ENCODE results near the gene PCSK4. TPM values are rescaled to one million over a fixed set of nuclear protein-coding genes. Genes with fewer than 3 reads are reported as not detected.

Gene PCSK4
- total RNA-seq, 1 donor from 2014 or later: 7.4 TPM

DNA sequence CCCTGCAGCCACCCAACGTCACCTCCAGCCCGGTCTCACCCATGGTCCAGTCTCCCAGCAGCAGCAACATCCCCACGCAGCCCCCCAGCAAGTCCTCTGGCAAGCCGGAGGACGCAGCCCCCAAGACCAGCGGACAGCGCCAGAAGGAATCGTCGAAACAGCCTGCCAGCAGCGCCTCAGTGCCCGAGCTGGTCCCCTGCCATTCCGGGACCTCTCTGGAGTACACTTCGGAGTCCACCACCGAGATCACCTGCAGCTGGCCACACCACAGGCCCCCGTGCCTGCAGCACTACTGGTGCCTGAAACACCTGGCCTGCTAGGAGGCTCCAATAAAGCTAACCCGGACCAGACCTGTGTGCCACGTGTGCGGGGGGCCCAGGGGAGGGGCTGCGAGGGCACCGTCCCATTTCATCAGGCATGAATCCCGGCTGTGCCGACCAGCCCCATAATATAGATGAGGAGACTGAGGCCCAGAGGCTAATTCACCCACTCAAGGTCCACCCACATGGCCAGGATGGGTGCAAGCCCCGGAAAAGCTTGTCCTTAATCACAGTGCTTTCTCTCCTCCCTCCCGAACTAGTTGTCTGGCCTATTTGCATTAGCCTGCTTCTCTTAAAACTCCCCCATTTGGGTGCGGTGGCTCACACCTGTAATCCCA is 7.6 kb upstream of the PCSK4 start:
- Histone ChIP-seq H3K27ac (no peak overlapping the region), H3K36me3 (no peaks in the 10 kb centered on the region), H3K4me1 (no peaks in the 10 kb centered on the region), H3K4me3 (no peak overlapping the region), H3K9me3 (no peaks in the 10 kb centered on the region), H3K27me3 (ENCODE audit: low read depth) (peaks cover 27% of the 10 kb centered on the region)
- ATAC-seq: no peak
- TF ChIP-seq, protein P1, sequence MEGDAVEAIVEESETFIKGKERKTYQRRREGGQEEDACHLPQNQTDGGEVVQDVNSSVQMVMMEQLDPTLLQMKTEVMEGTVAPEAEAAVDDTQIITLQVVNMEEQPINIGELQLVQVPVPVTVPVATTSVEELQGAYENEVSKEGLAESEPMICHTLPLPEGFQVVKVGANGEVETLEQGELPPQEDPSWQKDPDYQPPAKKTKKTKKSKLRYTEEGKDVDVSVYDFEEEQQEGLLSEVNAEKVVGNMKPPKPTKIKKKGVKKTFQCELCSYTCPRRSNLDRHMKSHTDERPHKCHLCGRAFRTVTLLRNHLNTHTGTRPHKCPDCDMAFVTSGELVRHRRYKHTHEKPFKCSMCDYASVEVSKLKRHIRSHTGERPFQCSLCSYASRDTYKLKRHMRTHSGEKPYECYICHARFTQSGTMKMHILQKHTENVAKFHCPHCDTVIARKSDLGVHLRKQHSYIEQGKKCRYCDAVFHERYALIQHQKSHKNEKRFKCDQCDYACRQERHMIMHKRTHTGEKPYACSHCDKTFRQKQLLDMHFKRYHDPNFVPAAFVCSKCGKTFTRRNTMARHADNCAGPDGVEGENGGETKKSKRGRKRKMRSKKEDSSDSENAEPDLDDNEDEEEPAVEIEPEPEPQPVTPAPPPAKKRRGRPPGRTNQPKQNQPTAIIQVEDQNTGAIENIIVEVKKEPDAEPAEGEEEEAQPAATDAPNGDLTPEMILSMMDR (IDR thresholded peaks at IDR 0.05): no peak
- DNase-seq: no peak
- intact Hi-C loops (cut with DNase I): no loop called here

DNA sequence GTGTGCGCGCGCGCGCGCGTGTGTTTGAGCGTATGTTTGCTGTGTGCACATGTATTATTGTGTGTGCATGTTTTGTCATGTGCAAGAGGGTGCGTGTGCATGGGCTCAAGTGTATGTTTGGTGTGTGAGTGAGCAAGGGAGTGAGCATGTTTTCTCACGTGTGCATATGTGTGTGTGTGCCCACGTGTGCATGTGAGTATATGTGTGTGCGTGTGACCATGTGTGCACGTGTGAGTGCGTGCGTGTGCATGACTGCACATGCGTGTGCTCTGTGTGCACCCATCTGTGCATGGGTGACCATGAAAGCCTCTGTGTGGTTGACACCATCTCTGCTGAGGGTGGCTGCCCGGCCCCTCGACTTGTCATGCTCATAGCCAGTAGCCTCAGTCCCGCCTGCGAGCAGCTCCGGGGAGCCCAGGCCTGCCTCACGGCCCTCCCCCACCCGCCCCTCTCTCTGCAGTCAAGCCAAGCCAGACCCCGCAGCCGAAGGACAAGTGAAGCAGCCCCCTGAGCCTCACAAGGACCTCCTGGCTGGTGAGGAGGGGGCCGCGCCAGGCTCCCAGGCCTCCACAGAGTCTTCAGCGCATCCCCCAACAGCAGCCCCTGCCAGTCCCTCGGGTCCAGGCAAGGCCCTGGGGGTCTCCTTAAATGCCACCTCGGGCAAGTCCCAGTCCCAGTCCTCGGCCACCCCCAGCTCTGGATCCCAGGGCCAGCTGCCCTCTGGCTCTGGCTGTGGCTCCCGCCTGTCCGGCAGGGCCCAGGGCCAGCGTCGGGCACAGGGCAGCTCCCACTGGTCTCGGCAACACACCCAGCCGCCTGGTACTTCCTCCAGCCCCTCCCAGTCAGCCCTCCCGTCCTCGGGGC is 6.8 kb upstream of the PCSK4 start:
- TF ChIP-seq, protein P1 (IDR thresholded peaks at IDR 0.05): no peak
- no peak for DNase-seq
- Histone ChIP-seq H3K36me3 (no peaks in the 10 kb centered on the region), H3K9me3 (no peaks in the 10 kb centered on the region), H3K4me3 (no peak overlapping the region), H3K27ac (no peak overlapping the region), H3K27me3 (ENCODE audit: low read depth) (peaks cover 23% of the 10 kb centered on the region), H3K4me1 (no peaks in the 10 kb centered on the region)
- intact Hi-C loops (cut with DNase I): no loop called here
- peak in 1 of 2 donors; percentile 6 for ATAC-seq

DNA sequence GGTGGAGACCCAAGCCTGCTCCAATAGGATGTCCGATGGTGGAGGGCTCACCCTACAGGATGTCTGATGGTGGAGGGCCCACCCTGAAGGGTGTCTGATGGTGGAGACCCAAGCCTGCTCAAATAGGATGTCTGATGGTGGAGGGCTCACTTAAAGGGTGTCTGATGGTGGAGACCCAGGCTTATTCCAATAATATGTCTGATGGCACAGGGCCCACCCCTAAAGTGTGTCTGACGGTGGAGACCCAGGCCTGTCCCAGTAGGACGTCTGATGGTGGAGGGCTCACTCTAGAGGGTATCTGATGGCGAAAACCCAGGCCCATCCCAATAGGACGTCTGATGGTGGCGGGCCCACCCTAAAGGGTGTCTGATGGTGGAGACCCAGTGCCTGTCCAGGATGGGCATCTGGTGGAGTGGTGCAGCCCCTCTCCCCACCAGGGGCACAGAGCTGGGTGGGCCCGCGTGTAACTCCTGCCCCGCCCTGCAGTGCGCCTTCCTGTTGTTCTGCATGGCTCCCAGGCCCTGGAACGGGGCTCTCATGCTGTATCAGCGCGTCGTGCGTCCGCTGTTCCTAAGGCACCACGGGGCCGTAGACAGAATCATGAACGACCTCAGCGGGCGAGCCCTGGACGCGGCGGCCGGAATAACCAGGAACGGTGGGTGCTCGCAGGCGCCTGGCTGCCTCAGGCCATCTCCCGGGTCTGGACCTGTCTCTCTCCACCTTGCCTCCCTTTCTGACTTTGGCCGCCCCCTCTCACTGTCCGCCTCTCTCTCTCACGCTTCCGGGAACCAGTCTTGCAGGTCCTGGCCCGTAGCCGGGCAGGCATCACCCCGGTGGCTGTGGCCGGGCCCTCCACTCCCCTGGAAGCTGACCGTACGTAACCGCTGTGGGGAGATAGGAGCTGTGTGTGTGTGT is 5.9 kb upstream of the PCSK4 start:
- ATAC-seq: peak; percentile 29 to 41
- no peak for DNase-seq
- Histone ChIP-seq H3K36me3 (no peaks in the 10 kb centered on the region), H3K27me3 (ENCODE audit: low read depth) (peaks cover 30% of the 10 kb centered on the region), H3K27ac (no peak overlapping the region), H3K9me3 (no peaks in the 10 kb centered on the region), H3K4me3 (no peak overlapping the region), H3K4me1 (peaks cover 9% of the 10 kb centered on the region)
- intact Hi-C loops (cut with DNase I): no loop called here
- TF ChIP-seq, protein P1 (IDR thresholded peaks at IDR 0.05): no peak

DNA sequence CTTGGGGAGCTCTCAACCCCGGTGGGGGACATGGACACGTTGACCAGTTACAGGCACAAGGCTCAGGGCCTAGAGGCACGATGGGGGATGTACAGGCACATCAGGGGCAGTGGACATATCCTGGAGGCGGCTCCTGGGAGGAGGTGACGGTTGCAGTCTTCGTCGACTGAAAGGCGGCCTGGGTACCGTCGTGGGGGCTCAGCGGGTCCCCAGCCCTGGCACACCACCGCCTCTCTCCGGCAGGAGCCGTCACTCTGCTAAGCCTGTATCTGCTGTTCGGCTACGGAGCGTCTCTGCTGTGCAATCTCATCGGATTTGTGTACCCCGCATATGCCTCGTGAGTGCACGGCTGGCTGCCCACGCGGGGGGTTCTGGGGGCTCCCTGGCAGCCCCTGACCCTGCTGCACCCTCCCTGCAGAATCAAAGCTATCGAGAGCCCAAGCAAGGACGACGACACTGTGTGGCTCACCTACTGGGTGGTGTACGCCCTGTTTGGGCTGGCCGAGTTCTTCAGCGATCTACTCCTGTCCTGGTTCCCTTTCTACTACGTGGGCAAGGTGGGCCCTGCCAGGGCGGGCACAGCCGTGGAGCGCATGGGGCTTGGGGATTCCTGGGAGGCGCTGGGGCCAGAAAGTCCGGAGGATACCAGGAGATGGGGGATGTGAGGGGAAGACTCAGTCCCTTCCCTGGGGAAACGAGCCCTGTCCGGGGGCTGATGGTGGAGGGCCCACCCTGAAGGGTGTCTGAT is 5.1 kb upstream of the PCSK4 start:
- Histone ChIP-seq H3K27ac (no peak overlapping the region), H3K4me1 (peaks cover 9% of the 10 kb centered on the region), H3K36me3 (no peaks in the 10 kb centered on the region), H3K9me3 (no peaks in the 10 kb centered on the region), H3K27me3 (ENCODE audit: low read depth) (peaks cover 30% of the 10 kb centered on the region), H3K4me3 (no peak overlapping the region)
- ATAC-seq (no peak), DNase-seq (no peak)
- intact Hi-C loops (cut with DNase I): no loop called here
- TF ChIP-seq, protein P1 (IDR thresholded peaks at IDR 0.05): no peak

All from lower lobe of right lung (tissue), 2 donors.